TTC549 (cell line): ENCODE measurements around the gene PHF23.

ENCODE experiments used
- FAIRE-seq: peaks from 2 replicates; lab custom pipeline; 2012; peaks lifted over from hg19 to GRCh38; lab: Jason Lieb, UNC

Gene PHF23

GRCh38 chr17:7237761-7238419 lies 1.4 kb downstream of the PHF23 start:
- no peak for FAIRE-seq

GRCh38 chr17:7237266-7237760 lies 1.9 kb downstream of the PHF23 start:
- FAIRE-seq: no peak

- no peak for FAIRE-seq
Observed at GRCh38 chr17:7236808-7237207, 2.4 kb downstream of the PHF23 start.

GRCh38 chr17:7235693-7236665 lies 3.3 kb downstream of the PHF23 start:
- FAIRE-seq: no peak

- no peak for FAIRE-seq
Observed at GRCh38 chr17:7234083-7234951, 4.9 kb downstream of the PHF23 start, which contains the start of gene DVL2. Gene DVL2 (minus strand): TSS chr17:7234517. CDS start chr17:7234262, 255 bp downstream.

GRCh38 chr17:7233701-7234082 lies 5.6 kb downstream of the PHF23 start:
- FAIRE-seq: no peak

- no peak for FAIRE-seq
Observed at GRCh38 chr17:7232114-7232513, 7.1 kb downstream of the PHF23 start.

- FAIRE-seq: no peak
Observed at GRCh38 chr17:7229504-7229903, 9.8 kb downstream of the PHF23 start.

- FAIRE-seq: no peak
Observed at GRCh38 chr17:7228920-7229319, 10.3 kb downstream of the PHF23 start.

- FAIRE-seq: no peak
Observed at GRCh38 chr17:7226721-7227710, 12.2 kb downstream of the PHF23 start.

GRCh38 chr17:7225711-7226331 lies 13.4 kb downstream of the PHF23 start:
- FAIRE-seq: no peak

- FAIRE-seq: no peak
Observed at GRCh38 chr17:7224661-7225111, 14.6 kb downstream of the PHF23 start.

GRCh38 chr17:7224110-7224509 lies 15.1 kb downstream of the PHF23 start:
- FAIRE-seq: no peak

- FAIRE-seq: no peak
Observed at GRCh38 chr17:7223375-7223774, 15.9 kb downstream of the PHF23 start.

- FAIRE-seq: no peak
Observed at GRCh38 chr17:7222972-7223292, 16.3 kb downstream of the PHF23 start.

GRCh38 chr17:7222093-7222971 lies 16.9 kb downstream of the PHF23 start:
- no peak for FAIRE-seq

- no peak for FAIRE-seq
Observed at GRCh38 chr17:7221278-7222092, 17.8 kb downstream of the PHF23 start.

- FAIRE-seq: no peak
Observed at GRCh38 chr17:7220593-7221277, 18.5 kb downstream of the PHF23 start.
